Loucy (cell line): Measurements from ENCODE around the gene MISP.

Source experiments
- CTCF ChIP-seq: fragments of 200-600 bp; sonication (generic); conservative IDR thresholded peaks from 2 replicates; pipeline ENCODE4 v1.5.1; 2014; ENCODE audit warnings: mild to moderate bottlenecking, antibody characterized with exemption, low read length
- EZH2phosphoT487 ChIP-seq: fragments of 200-600 bp; IDR thresholded peaks from 2 replicates; pipeline ENCODE4 v1.6.1; 2018; ENCODE audit warnings: antibody characterized with exemption, mild to moderate bottlenecking, moderate library complexity, borderline replicate concordance

DNA sequence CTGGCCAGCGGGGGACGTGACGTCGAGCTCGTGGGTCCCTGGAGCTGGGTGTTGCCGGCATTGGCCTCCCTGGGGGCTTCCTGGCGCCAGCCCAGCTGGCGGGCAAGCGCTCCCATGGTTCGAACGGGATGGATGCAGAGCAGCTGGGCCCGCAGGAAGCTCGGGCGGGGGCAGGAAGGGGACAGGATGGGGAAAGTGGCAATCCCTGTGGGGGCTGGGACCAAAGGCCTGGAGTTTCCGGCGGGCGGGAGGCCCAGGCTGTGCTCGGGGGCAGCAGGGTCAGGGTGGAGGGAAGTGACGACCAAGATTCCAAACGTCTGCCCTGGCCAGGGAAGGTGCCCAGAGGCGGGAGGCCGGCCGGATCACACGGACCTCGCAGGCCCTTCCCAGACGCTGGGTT is 22.9 kb upstream of the MISP start:
- TF ChIP-seq CTCF: no peak
- no peak for TF ChIP-seq EZH2phosphoT487
